ENCODE results near the gene CEP152.

Gene CEP152

DNA sequence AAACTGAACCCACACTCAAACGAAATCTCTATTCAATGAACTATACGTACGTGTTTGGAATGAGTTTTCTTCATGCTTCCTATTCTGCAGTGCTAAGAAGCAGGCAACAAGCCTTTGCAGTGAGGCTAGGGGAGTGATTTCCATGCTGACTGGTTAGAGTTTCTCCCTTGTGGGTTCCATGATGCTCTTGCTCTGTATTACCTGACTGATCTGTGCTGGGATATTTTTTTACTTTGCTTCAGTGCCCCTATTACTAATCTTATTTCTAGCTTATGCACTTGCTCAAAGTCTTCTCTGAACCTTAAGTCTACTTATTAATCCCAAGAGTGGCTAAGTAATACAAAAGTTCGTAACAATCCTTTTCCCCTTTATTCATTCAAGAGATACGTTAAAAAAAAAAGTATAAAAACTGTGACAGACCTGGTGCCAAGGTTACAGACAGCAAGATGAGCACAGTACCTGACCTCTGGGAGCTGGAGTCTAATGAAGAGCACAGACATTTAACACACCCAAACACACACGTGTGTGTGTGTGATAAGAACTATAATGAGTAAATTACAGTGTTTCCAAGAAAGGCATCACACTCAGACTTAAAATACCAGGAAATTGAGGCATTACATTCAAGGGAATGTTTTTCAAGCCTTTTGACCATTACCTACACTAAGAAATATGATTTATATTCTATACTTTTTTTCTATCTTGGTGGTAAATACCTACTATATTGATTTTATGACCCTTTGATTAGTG is 114.9 kb downstream of the CEP152 start:
- no peak for DNase-seq
- no peaks in the 10 kb centered on the region for H3K9me3 Mint-ChIP-seq

DNA sequence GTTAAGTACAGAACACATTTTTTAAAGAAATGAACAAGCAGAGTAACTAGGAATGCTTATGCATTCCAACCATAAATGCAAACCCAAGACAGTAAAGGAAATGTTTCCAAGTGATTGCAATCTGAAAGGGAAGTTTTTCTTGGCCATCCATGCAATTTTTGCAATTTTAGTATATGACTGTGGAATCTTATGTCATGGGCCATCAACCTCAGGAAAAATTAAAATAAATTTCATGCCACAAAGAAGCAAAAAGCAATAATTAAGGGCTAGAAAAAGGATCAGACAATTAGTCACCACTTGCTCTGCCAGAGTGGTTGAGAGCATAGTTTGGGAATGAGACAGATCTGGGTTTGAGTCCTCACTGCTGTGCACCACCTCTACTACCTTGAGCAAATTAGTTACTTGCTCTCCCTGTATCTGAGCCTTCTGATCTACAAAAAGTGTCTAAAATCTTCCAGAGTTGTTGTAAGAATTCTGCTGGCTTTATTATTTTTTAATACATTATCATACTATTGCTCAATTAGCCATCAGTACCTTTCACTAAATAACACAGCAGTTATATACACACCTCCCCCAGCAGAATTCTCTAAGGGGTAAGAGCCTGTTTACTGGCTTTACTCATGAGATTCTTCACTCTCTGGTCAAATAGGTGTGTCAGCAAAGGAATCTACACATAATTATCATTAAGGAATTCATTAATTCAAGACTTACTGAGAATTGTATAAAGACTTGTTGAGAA is 115.6 kb downstream of the CEP152 start:
- Mint-ChIP-seq H3K9me3 (peaks cover under 1% of the 10 kb centered on the region), H3K27ac (no peak overlapping the region), H3K4me1 (no peaks in the 10 kb centered on the region), H3K36me3 (ENCODE audit: low read depth) (no peaks in the 10 kb centered on the region), H3K27me3 (ENCODE audit: low read depth, poor library complexity) (peaks cover 2% of the 10 kb centered on the region), H3K4me3 (no peak overlapping the region)
- TF ChIP-seq, protein P1, sequence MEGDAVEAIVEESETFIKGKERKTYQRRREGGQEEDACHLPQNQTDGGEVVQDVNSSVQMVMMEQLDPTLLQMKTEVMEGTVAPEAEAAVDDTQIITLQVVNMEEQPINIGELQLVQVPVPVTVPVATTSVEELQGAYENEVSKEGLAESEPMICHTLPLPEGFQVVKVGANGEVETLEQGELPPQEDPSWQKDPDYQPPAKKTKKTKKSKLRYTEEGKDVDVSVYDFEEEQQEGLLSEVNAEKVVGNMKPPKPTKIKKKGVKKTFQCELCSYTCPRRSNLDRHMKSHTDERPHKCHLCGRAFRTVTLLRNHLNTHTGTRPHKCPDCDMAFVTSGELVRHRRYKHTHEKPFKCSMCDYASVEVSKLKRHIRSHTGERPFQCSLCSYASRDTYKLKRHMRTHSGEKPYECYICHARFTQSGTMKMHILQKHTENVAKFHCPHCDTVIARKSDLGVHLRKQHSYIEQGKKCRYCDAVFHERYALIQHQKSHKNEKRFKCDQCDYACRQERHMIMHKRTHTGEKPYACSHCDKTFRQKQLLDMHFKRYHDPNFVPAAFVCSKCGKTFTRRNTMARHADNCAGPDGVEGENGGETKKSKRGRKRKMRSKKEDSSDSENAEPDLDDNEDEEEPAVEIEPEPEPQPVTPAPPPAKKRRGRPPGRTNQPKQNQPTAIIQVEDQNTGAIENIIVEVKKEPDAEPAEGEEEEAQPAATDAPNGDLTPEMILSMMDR (IDR thresholded peaks at IDR 0.05) = no peak
- DNase-seq = no peak

More for the DNA sequence above, 114.9 kb downstream of the CEP152 start:
- no peaks in the 10 kb centered on the region for H3K36me3 Mint-ChIP-seq (ENCODE audit: low read depth)
- TF ChIP-seq, protein P1 (IDR thresholded peaks at IDR 0.05) = no peak
- no peaks in the 10 kb centered on the region for H3K4me1 Mint-ChIP-seq
- peak overlapping the region; percentile 16 for H3K27ac Mint-ChIP-seq
- no peak overlapping the region for H3K4me3 Mint-ChIP-seq
- H3K27me3 Mint-ChIP-seq (ENCODE audit: low read depth, poor library complexity) = peaks cover 2% of the 10 kb centered on the region

DNA sequence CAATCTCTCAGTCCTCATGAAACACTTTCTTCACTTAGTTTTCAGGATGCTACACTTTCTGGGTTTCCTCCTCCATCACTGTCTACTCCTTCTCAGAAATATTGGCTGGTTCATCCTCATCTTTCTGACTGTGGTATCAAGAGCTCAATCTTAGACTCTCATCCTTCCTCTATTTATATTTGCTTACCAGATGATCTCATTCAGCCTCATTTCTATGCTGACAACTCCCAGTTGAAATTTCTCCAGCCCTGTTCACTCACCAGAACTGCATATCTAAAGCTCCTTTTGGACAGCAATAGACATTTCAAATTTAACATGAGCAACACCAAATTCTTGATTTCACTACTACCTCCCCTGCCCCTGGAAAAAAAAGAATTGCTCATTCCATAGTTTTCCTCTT is 117.4 kb downstream of the CEP152 start:
- no peaks in the 10 kb centered on the region for H3K4me1 Mint-ChIP-seq
- DNase-seq = no peak

DNA sequence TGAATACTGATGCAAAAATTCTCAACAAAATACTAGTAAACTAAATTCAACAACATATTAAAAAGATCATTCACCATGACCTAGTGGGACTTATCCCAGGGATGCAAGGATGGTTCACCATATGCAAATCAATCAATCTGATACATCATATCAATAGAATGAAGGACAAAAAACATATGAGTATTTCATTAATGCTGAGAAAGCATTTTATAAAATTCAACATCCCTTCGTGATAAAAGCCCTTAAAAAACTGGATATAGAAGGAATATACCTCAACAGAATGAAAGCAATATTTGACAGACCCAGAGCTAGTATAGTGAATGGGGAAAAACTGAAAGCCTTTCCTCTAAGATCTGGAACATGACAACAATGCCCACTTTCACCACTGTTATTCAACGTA is 122.4 kb downstream of the CEP152 start:
- Mint-ChIP-seq H3K27me3 (ENCODE audit: low read depth, poor library complexity) (no peaks in the 10 kb centered on the region), H3K4me1 (no peaks in the 10 kb centered on the region), H3K4me3 (no peak overlapping the region), H3K9me3 (peaks cover 46% of the 10 kb centered on the region), H3K36me3 (ENCODE audit: low read depth) (peaks cover 19% of the 10 kb centered on the region), H3K27ac (no peak overlapping the region)
- TF ChIP-seq, protein P1 (IDR thresholded peaks at IDR 0.05) = no peak
- no peak for DNase-seq

More for the DNA sequence above, 117.4 kb downstream of the CEP152 start:
- Mint-ChIP-seq H3K36me3 (ENCODE audit: low read depth) (no peaks in the 10 kb centered on the region), H3K9me3 (peaks cover 13% of the 10 kb centered on the region), H3K27me3 (ENCODE audit: low read depth, poor library complexity) (peaks cover 2% of the 10 kb centered on the region), H3K4me3 (no peak overlapping the region), H3K27ac (no peak overlapping the region)
- TF ChIP-seq, protein P1 (IDR thresholded peaks at IDR 0.05) = no peak

Data from nephron progenitor cell (in vitro differentiated cells).